ENCODE results near the gene KRT79. TPM values are rescaled to one million over a fixed set of nuclear protein-coding genes. Genes with fewer than 3 reads are reported as not detected.

The KRT79 gene
- total and polyA plus RNA-seq, 9 of the 15 experiments (the other 6 are each of a cell fraction or from before 2014, with no cell fraction given): 0.03 to 2.3 (median 0.23) TPM; not detected in 2

GRCh38 chr12:52779914-52780313 is 54.2 kb downstream of the KRT79 start:
- H3K27ac ChIP-seq (ENCODE audit: extremely low read depth, low read depth, low read length): no peak overlapping the region
- H3K79me2 ChIP-seq (ENCODE audit: control insufficient read depth, insufficient read depth, low read length): no peaks in the 10 kb centered on the region
- no TSS peak for BruUV-seq (replicated peaks)
- H4K20me1 ChIP-seq (replicated peaks; ENCODE audit: control insufficient read depth, insufficient read depth, low read length): no peaks in the 10 kb centered on the region; the same call in none of the 2 replicates
- POLR2A ChIA-PET: no interaction called here
- no peaks in the 10 kb centered on the region for H3K9me1 ChIP-seq (ENCODE audit: control insufficient read depth, insufficient read depth, low read length)
- H3K36me3 ChIP-seq (ENCODE audit: control insufficient read depth, insufficient read depth, low read length): no peaks in the 10 kb centered on the region
- FAIRE-seq: no peak
- no peak overlapping the region for H3K4me3 ChIP-seq
- no peak overlapping the region for H3K9ac ChIP-seq (ENCODE audit: insufficient read depth in 1 of 2, low read depth in 2 of 2, low read length in 2 of 2)
- no peak for DNase-seq (ENCODE audit: extremely low read depth in 1 of 4, low spot score in 3 of 4)
- WGBS (ENCODE audit: insufficient coverage, low coverage, missing lambda C conversion rate): 0% methylated on average over 6 of the region's 6 CpGs
- in situ Hi-C loops (cut with MboI) (no loop called here), intact Hi-C loops (cut with micrococcal nuclease) (no loop called here)
- no peaks in the 10 kb centered on the region for H3K4me1 ChIP-seq (replicated peaks in 1 of 2; ENCODE audit: control insufficient read depth in 2 of 2, insufficient read depth in 2 of 2, low read length in 2 of 2)
- no peaks in the 10 kb centered on the region for H3K9me3 ChIP-seq (replicated peaks; ENCODE audit: control insufficient read depth, insufficient read depth, low read depth, low read length)
- H3K27me3 ChIP-seq (ENCODE audit: control insufficient read depth in 2 of 2, insufficient read depth in 2 of 2, low read length in 2 of 2): peaks cover 27 to 58% of the 10 kb centered on the region in 2 experiments
- ATAC-seq: no peak
- H2AFZ ChIP-seq (ENCODE audit: low read depth, low read length): no peak overlapping the region
- no peak for TF ChIP-seq ZNF551 (CRISPR knock-in tag; IDR thresholded peaks at IDR 0.05)
- no peak for TF ChIP-seq HDAC3 (IDR thresholded peaks at IDR 0.05; ENCODE audit: borderline replicate concordance, partially characterized antibody)
- TF ChIP-seq NFE2 (IDR thresholded peaks at IDR 0.05; ENCODE audit: low read depth): no peak
- no peak for TF ChIP-seq FOXJ3 (CRISPR knock-in tag; IDR thresholded peaks at IDR 0.05)
- TF ChIP-seq ZNF324 (CRISPR knock-in tag; IDR thresholded peaks at IDR 0.05): no peak
- TF ChIP-seq CEBPG (CRISPR knock-in tag; IDR thresholded peaks at IDR 0.05): no peak
- TF ChIP-seq CEBPG (tag; conservative IDR thresholded peaks at IDR 0.05 in 1 of 2, IDR thresholded peaks at IDR 0.05 in 1 of 2): no peak
- no peak for TF ChIP-seq ZNF512 (tag; IDR thresholded peaks at IDR 0.05)
- TF ChIP-seq ADNP (tag; IDR thresholded peaks at IDR 0.05): no peak
- TF ChIP-seq CHAMP1 (IDR thresholded peaks at IDR 0.05): no peak
- no peak for TF ChIP-seq FOXP1 (CRISPR knock-in tag; IDR thresholded peaks at IDR 0.05)
- no peak overlapping the region for H3K4me2 ChIP-seq (ENCODE audit: insufficient read depth, low read length)
- CTCF ChIA-PET (ENCODE audit: low intra/inter-chr PET ratio): no interaction called here

All from K562 (cell line).